GM10248 (cell line): ENCODE data around the gene TMEM231.

Experiments
- CTCF ChIA-PET: fragments of 300-600 bp; sonication (Branson Sonifier 250); formaldehyde crosslinking; extraction: SDS; loops from one replicate; lab custom pipeline; 2021; ENCODE audit warnings: antibody characterized with exemption; lab: Yijun Ruan, JAX
- POLR2A ChIA-PET: fragments of 350-650 bp; sonication (Branson Sonifier 250); formaldehyde crosslinking; extraction: SDS; loops from one replicate; lab custom pipeline; 2020; ENCODE audit warnings: antibody characterized with exemption; lab: Yijun Ruan, JAX
- DNase-seq: peaks from one replicate; pipeline ENCODE4 v3.0.0; 2012; ENCODE audit errors: extremely low spot score
- CTCF ChIP-seq: IDR thresholded peaks from 2 replicates; pipeline ENCODE4 v1.5.1; 2012; ENCODE audit warnings: mild to moderate bottlenecking, low read depth; ENCODE audit errors: extremely low read depth, missing control alignments, control extremely low read depth

Gene TMEM231

GRCh38 chr16:75579281-75579834 is 23.3 kb upstream of the TMEM231 start:
- ChIA-PET CTCF (interaction anchor here (1.2 to 2.0 kb wide), 6 partner anchors 9 to 68 kb away, joined by 3 to 7 read pairs (median 4); partner anchors contain the start of genes KARS1 and TERF2IP), POLR2A (no interaction called here)
- TF ChIP-seq CTCF, result no peak
- DNase-seq, result no peak

GRCh38 chr16:75578725-75579124 is 22.7 kb upstream of the TMEM231 start:
- CTCF ChIA-PET, result interaction anchor here (1.2 to 2.0 kb wide), 6 partner anchors 10 to 69 kb away, joined by 3 to 7 read pairs (median 4); partner anchors contain the start of genes KARS1 and TERF2IP
- no peak for DNase-seq
- TF ChIP-seq CTCF, result no peak
- POLR2A ChIA-PET, result no interaction called here

- no peak for TF ChIP-seq CTCF
- ChIA-PET CTCF (interaction anchor here (1.3 to 2.0 kb wide), 4 partner anchors 11 to 61 kb away, joined by 3 to 7 read pairs (median 4); no protein-coding TSS in a partner anchor), POLR2A (no interaction called here)
- DNase-seq, result no peak
Measured at GRCh38 chr16:75578212-75578611, 22.2 kb upstream of the TMEM231 start.

GRCh38 chr16:75576384-75576811 is 20.3 kb upstream of the TMEM231 start:
- ChIA-PET CTCF (interaction anchor here (0.9 to 4.1 kb wide), 6 partner anchors 10 to 103 kb away, joined by 3 to 20 read pairs (median 4); partner anchors contain the start of gene GABARAPL2), POLR2A (no interaction called here)
- peak; percentile 51 for DNase-seq
- no peak for TF ChIP-seq CTCF

- no peak for TF ChIP-seq CTCF
- no peak for DNase-seq
- ChIA-PET POLR2A (no interaction called here), CTCF (interaction anchor here (1.0 to 4.1 kb wide), 6 partner anchors 10 to 58 kb away, joined by 3 to 20 read pairs (median 4); partner anchors contain the start of genes ADAT1 and GABARAPL2)
Measured at GRCh38 chr16:75575958-75576357, 19.9 kb upstream of the TMEM231 start.

- TF ChIP-seq CTCF, result no peak
- CTCF ChIA-PET, result interaction anchor here (0.7 to 4.1 kb wide), 7 partner anchors 8 to 173 kb away, joined by 3 to 20 read pairs (median 8); partner anchors contain the start of gene GABARAPL2
- POLR2A ChIA-PET, result interaction anchor here (0.6 kb wide), 1 partner anchor 681 kb away, joined by 3 read pairs; no protein-coding TSS in a partner anchor
Measured at GRCh38 chr16:75573955-75574354, 17.9 kb upstream of the TMEM231 start.

More at GRCh38 chr16:75573955-75574354, 17.9 kb upstream of the TMEM231 start:
- DNase-seq, result no peak
